Measurements from ENCODE around the gene FAM111A. TPM values are rescaled to one million over a fixed set of nuclear protein-coding genes. Genes with fewer than 3 reads are reported as not detected.

Gene FAM111A
- total RNA-seq, 1 donor from 2014 or later, result 64.3 TPM

DNA sequence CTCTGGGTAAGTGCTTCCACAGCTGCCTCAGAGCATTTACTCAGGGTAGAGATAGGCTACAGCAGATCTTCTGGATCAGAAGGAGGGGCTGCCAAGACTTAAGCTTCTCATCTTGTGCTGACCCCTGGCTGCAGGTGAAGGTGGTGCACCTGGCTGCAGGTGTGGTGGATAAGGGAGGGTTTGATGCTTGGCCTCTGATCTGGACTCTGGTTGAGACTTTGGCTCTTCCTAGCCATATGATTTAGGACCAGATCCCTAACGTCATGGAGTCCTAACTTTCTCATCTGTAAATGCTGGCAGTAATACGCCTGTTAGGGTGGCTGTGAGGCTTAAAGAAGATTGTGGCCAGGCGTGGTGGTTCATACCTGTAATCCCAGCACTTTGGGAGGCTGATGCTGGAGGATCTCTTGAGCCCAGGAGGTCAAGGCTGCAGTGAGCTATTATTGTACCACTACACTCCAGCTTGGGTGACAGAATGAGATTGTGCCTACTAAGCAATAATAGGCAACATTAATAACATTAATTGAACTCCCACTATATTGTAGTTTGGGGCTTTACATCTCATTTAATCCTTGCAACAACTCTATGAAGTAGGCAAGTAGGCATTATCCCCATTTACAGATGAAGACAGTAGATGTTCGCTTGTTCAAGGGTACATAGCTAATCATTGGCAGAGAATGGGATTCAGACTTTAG is 39.9 kb downstream of the FAM111A start:
- intact Hi-C loops (cut with micrococcal nuclease), result no loop called here
- ChIA-PET CTCF (interaction anchor here (0.6 to 8.3 kb wide), 4 partner anchors 9 to 37 kb away, joined by 3 to 102 read pairs (median 3); partner anchors contain the start of gene DTX4), POLR2A (interaction anchor here (0.6 to 1.7 kb wide), 2 partner anchors 8 to 10 kb away, joined by 3 to 10 read pairs; partner anchors contain the start of gene DTX4)
- Mint-ChIP-seq H3K9me3 (peaks cover 7% of the 10 kb centered on the region), H3K27ac (no peak overlapping the region), H3K4me1 (peaks cover 22% of the 10 kb centered on the region), H3K27me3 (no peaks in the 10 kb centered on the region), H3K4me3 (no peak overlapping the region), H3K36me3 (ENCODE audit: low read depth) (peaks cover 73% of the 10 kb centered on the region)
- TF ChIP-seq, protein P1, sequence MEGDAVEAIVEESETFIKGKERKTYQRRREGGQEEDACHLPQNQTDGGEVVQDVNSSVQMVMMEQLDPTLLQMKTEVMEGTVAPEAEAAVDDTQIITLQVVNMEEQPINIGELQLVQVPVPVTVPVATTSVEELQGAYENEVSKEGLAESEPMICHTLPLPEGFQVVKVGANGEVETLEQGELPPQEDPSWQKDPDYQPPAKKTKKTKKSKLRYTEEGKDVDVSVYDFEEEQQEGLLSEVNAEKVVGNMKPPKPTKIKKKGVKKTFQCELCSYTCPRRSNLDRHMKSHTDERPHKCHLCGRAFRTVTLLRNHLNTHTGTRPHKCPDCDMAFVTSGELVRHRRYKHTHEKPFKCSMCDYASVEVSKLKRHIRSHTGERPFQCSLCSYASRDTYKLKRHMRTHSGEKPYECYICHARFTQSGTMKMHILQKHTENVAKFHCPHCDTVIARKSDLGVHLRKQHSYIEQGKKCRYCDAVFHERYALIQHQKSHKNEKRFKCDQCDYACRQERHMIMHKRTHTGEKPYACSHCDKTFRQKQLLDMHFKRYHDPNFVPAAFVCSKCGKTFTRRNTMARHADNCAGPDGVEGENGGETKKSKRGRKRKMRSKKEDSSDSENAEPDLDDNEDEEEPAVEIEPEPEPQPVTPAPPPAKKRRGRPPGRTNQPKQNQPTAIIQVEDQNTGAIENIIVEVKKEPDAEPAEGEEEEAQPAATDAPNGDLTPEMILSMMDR (IDR thresholded peaks at IDR 0.05), result no peak
- ATAC-seq (ENCODE audit: low read depth) (peak; percentile 64), DNase-seq (no peak)

GRCh38 chr11:59183771-59184170 is 41.1 kb downstream of the FAM111A start:
- ChIA-PET POLR2A (no interaction called here), CTCF (interaction anchor here (8.3 kb wide), 1 partner anchor 10 kb away, joined by 102 read pairs; the partner anchor contains the start of gene DTX4)
- intact Hi-C loops (cut with micrococcal nuclease), result no loop called here
- Mint-ChIP-seq H3K9me3 (peaks cover 7% of the 10 kb centered on the region), H3K27ac (no peak overlapping the region), H3K27me3 (no peaks in the 10 kb centered on the region), H3K4me1 (peaks cover 24% of the 10 kb centered on the region), H3K4me3 (no peak overlapping the region), H3K36me3 (ENCODE audit: low read depth) (peaks cover 75% of the 10 kb centered on the region)
- ATAC-seq (ENCODE audit: low read depth) (no peak), DNase-seq (no peak)
- TF ChIP-seq, protein P1 (IDR thresholded peaks at IDR 0.05), result no peak

DNA sequence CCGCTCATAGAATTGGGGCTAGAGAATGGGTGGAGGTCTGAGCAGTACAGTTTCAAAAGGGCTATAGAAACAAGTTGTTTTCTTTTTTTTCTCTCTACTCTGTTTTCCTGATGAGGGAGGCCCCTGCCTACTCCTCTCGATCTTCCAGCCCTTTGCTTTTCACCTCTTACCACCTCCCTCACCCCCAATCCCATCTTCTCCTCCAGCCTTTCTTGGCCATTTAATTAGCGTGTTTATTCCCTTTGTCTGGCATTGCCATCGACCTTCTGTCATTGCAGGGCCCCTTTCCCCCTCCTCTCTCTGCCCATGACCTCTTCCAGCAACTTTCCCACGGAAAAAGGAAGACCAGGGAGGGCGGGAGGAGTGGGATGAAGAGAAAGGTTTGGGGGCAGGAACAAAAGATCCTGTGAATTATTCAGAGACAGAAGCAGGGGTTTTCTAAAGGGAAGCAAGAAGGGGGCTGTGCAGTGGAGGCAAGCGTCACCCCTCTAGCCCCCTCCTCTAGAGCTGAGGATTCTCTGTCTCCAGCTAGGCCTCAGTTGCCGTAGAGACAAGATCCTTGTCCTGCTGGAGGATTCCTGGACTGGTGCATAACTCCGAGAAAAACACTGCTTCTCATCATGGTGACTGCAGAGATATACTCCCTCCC is 42.2 kb downstream of the FAM111A start:
- H3K4me3 Mint-ChIP-seq, result no peak overlapping the region
- POLR2A ChIA-PET, result interaction anchor here (0.7 to 1.1 kb wide), 2 partner anchors 13 to 80 kb away, joined by 3 read pairs; no protein-coding TSS in a partner anchor

GRCh38 chr11:59185386-59185945 is 42.8 kb downstream of the FAM111A start:
- H3K9me3 Mint-ChIP-seq, result no peaks in the 10 kb centered on the region
- peaks cover 18% of the 10 kb centered on the region for H3K4me1 Mint-ChIP-seq
- no peak for ATAC-seq (ENCODE audit: low read depth)
- TF ChIP-seq, protein P1 (IDR thresholded peaks at IDR 0.05), result no peak
- CTCF ChIA-PET, result interaction anchor here (0.6 to 8.3 kb wide), 9 partner anchors 9 to 37 kb away, joined by 3 to 102 read pairs (median 6); partner anchors contain the start of genes DTX4 and MPEG1
- no peak overlapping the region for H3K4me3 Mint-ChIP-seq
- H3K36me3 Mint-ChIP-seq (ENCODE audit: low read depth), result peaks cover 85% of the 10 kb centered on the region
- DNase-seq, result no peak
- H3K27ac Mint-ChIP-seq, result no peak overlapping the region
- POLR2A ChIA-PET, result interaction anchor here (0.7 to 1.2 kb wide), 3 partner anchors 13 to 79 kb away, joined by 3 to 4 read pairs (median 3); partner anchors contain the start of gene DTX4
- intact Hi-C loops (cut with micrococcal nuclease), result no loop called here
- no peaks in the 10 kb centered on the region for H3K27me3 Mint-ChIP-seq

More for the DNA sequence above, 42.2 kb downstream of the FAM111A start:
- Mint-ChIP-seq H3K27ac (no peak overlapping the region), H3K4me1 (peaks cover 19% of the 10 kb centered on the region), H3K36me3 (ENCODE audit: low read depth) (peaks cover 78% of the 10 kb centered on the region), H3K9me3 (peaks cover 1% of the 10 kb centered on the region), H3K27me3 (no peaks in the 10 kb centered on the region)
- intact Hi-C loops (cut with micrococcal nuclease), result no loop called here
- TF ChIP-seq, protein P1 (IDR thresholded peaks at IDR 0.05), result no peak
- CTCF ChIA-PET, result interaction anchor here (1.1 to 8.3 kb wide), 7 partner anchors 10 to 37 kb away, joined by 4 to 102 read pairs (median 11); partner anchors contain the start of gene DTX4
- DNase-seq, result no peak
- ATAC-seq (ENCODE audit: low read depth), result no peak
